KMS-11 (cell line): Measurements from ENCODE around the gene SLC22A14.

Source experiments
- H2AFZ ChIP-seq: fragments of 200-600 bp; sonication (generic); 2 replicates; pipeline ENCODE4 v1.6.1; 2016; ENCODE audit warnings: antibody characterized with exemption, mixed run types, low read depth
- H3K27ac ChIP-seq: fragments of 200-600 bp; sonication (generic); 2 replicates; pipeline ENCODE4 v1.6.1; 2016; ENCODE audit warnings: mild to moderate bottlenecking, mixed run types
- H3K27me3 ChIP-seq: fragments of 200-600 bp; sonication (generic); 2 replicates; pipeline ENCODE4 v1.6.1; 2017; ENCODE audit warnings: mild to moderate bottlenecking, low read depth, mixed run types, moderate library complexity; ENCODE audit not compliant: insufficient read depth
- H3K36me3 ChIP-seq: fragments of 200-600 bp; sonication (generic); 2 replicates; pipeline ENCODE4 v1.6.1; 2017; ENCODE audit warnings: mild to moderate bottlenecking, mixed run types; ENCODE audit not compliant: insufficient read depth
- H3K4me1 ChIP-seq: fragments of 200-600 bp; sonication (generic); 2 replicates; pipeline ENCODE4 v1.6.1; 2016; ENCODE audit warnings: mild to moderate bottlenecking, low read depth, mixed run types; ENCODE audit not compliant: poor library complexity, severe bottlenecking
- H3K4me2 ChIP-seq: fragments of 200-600 bp; sonication (generic); 2 replicates; pipeline ENCODE4 v1.7.0; 2016; ENCODE audit warnings: mild to moderate bottlenecking, mixed run types
- H3K4me3 ChIP-seq: fragments of 200-600 bp; sonication (generic); IDR thresholded peaks from 2 replicates; pipeline ENCODE4 v1.6.1; 2017; ENCODE audit warnings: low read depth, low read length, mixed read lengths; ENCODE audit not compliant: insufficient read depth
- H3K79me2 ChIP-seq: fragments of 200-600 bp; sonication (generic); 2 replicates; pipeline ENCODE4 v1.6.1; 2016; ENCODE audit warnings: low read depth, mixed run types; ENCODE audit not compliant: insufficient read depth
- H3K9ac ChIP-seq: fragments of 200-600 bp; sonication (generic); 2 replicates; pipeline ENCODE4 v1.6.1; 2016; ENCODE audit warnings: mild to moderate bottlenecking, mixed run types
- H4K20me1 ChIP-seq: fragments of 200-600 bp; sonication (generic); 2 replicates; pipeline ENCODE4 v1.6.1; 2016; ENCODE audit warnings: mild to moderate bottlenecking, mixed run types; ENCODE audit not compliant: insufficient read depth
- CTCF ChIP-seq: fragments of 200-600 bp; sonication (generic); conservative IDR thresholded peaks from 2 replicates; pipeline ENCODE4 v1.6.1; 2017; ENCODE audit warnings: low read depth, mild to moderate bottlenecking, antibody characterized with exemption, low read length, moderate library complexity, mixed read lengths

Gene SLC22A14

DNA sequence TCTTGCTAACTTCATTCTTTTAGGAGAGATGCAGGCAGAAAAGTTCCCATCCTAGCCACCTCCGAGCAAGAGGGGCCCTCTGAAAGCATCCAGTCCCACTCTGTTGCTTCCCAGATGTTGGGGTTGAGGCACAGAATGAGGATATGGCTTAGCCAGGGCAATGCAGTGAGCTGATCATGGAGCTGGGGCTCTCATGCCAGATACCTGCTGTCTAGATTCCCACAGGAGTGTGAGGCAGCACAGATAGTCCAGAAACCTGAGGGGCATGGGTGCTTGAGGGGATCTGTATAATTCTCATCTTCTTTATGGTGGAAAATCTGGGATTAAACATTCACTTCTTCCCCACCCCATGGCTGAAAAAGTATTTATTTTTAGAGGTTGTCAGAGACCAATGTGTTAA is 15.3 kb upstream of the SLC22A14 start:
- Histone ChIP-seq H3K4me2 (no peak overlapping the region), H3K4me1 (no peaks in the 10 kb centered on the region), H4K20me1 (no peaks in the 10 kb centered on the region), H3K79me2 (no peaks in the 10 kb centered on the region), H2AFZ (no peak overlapping the region), H3K27ac (no peak overlapping the region), H3K36me3 (no peaks in the 10 kb centered on the region), H3K27me3 (no peaks in the 10 kb centered on the region), H3K9ac (no peak overlapping the region), H3K4me3 (no peak overlapping the region)
- no peak for TF ChIP-seq CTCF

GRCh38 chr3:38267662-38268061 is 14.4 kb upstream of the SLC22A14 start:
- Histone ChIP-seq H3K79me2 (no peaks in the 10 kb centered on the region), H2AFZ (no peak overlapping the region), H4K20me1 (no peaks in the 10 kb centered on the region), H3K4me3 (no peak overlapping the region), H3K36me3 (no peaks in the 10 kb centered on the region), H3K27ac (no peak overlapping the region), H3K9ac (no peak overlapping the region), H3K4me2 (no peak overlapping the region), H3K4me1 (no peaks in the 10 kb centered on the region), H3K27me3 (no peaks in the 10 kb centered on the region)
- no peak for TF ChIP-seq CTCF

DNA sequence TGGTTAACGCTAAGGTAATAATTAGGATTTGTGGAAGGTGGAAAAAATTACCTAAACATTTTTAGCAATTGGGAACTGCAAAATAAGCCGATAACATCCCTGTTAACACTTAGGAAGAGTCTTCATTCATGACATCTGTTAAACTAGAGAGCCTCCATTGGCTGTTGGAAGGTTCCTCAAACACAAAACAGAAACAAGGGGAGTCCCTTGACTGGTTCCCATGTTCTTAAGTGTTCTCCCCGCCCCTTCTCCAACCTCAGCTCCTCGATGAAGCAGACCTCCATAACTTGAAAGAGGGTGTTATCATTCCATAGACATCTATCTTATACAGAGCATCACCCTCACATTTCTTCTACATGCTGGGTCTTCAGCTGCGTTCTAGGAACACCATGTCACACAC is 14.0 kb upstream of the SLC22A14 start:
- H3K36me3 ChIP-seq: no peaks in the 10 kb centered on the region
- TF ChIP-seq CTCF: no peak
- H3K9ac ChIP-seq: no peak overlapping the region
- no peaks in the 10 kb centered on the region for H3K79me2 ChIP-seq
- H3K27me3 ChIP-seq: no peaks in the 10 kb centered on the region
- no peak overlapping the region for H2AFZ ChIP-seq
- no peaks in the 10 kb centered on the region for H4K20me1 ChIP-seq
- no peak overlapping the region for H3K4me3 ChIP-seq
- no peak overlapping the region for H3K4me2 ChIP-seq
- H3K27ac ChIP-seq: no peak overlapping the region
- no peaks in the 10 kb centered on the region for H3K4me1 ChIP-seq

GRCh38 chr3:38268522-38268921 is 13.6 kb upstream of the SLC22A14 start:
- Histone ChIP-seq H2AFZ (no peak overlapping the region), H3K4me1 (no peaks in the 10 kb centered on the region), H4K20me1 (no peaks in the 10 kb centered on the region), H3K36me3 (no peaks in the 10 kb centered on the region), H3K4me3 (no peak overlapping the region), H3K27me3 (no peaks in the 10 kb centered on the region), H3K27ac (no peak overlapping the region), H3K4me2 (no peak overlapping the region), H3K79me2 (no peaks in the 10 kb centered on the region), H3K9ac (no peak overlapping the region)
- TF ChIP-seq CTCF: no peak

DNA sequence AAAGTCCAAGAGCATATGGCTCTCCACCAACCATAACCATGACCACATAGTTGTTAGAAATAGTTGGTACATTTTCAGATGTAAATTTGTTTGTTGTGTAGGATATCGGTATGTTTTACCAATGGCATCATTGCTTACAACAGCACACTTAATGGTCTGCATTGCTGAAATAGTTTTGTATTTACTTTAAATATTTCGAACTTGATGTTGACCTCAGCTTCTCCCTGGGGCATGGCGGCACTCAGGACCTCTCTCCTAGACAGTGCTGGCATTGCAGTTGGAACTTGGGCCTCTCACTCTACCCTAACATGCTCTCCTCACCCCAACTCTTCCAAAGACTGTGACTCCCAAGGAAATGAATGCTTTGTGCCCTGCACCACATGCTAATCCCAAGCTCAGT is 11.5 kb upstream of the SLC22A14 start:
- TF ChIP-seq CTCF: no peak
- Histone ChIP-seq H3K79me2 (no peaks in the 10 kb centered on the region), H3K27ac (no peak overlapping the region), H3K4me3 (no peak overlapping the region), H3K4me1 (no peaks in the 10 kb centered on the region), H2AFZ (no peak overlapping the region), H3K36me3 (no peaks in the 10 kb centered on the region), H3K9ac (no peak overlapping the region), H4K20me1 (no peaks in the 10 kb centered on the region), H3K4me2 (no peak overlapping the region), H3K27me3 (no peaks in the 10 kb centered on the region)
